ENCODE measurements around the gene PRDX2.

- TF ChIP-seq, protein P1, sequence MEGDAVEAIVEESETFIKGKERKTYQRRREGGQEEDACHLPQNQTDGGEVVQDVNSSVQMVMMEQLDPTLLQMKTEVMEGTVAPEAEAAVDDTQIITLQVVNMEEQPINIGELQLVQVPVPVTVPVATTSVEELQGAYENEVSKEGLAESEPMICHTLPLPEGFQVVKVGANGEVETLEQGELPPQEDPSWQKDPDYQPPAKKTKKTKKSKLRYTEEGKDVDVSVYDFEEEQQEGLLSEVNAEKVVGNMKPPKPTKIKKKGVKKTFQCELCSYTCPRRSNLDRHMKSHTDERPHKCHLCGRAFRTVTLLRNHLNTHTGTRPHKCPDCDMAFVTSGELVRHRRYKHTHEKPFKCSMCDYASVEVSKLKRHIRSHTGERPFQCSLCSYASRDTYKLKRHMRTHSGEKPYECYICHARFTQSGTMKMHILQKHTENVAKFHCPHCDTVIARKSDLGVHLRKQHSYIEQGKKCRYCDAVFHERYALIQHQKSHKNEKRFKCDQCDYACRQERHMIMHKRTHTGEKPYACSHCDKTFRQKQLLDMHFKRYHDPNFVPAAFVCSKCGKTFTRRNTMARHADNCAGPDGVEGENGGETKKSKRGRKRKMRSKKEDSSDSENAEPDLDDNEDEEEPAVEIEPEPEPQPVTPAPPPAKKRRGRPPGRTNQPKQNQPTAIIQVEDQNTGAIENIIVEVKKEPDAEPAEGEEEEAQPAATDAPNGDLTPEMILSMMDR (IDR thresholded peaks at IDR 0.05 in 2 of 3, conservative IDR thresholded peaks at IDR 0.05 in 1 of 3; ENCODE audit: control insufficient read depth in 2 of 3, extremely low read depth in 1 of 3, insufficient read depth in 1 of 3, low read depth in 3 of 3, low read length in 3 of 3), result no peak
- TF ChIP-seq TAF1 (IDR thresholded peaks at IDR 0.05; ENCODE audit: borderline replicate concordance, low read depth, low read length) (no peak), ZBTB33 (IDR thresholded peaks at IDR 0.05) (no peak), SMC3 (IDR thresholded peaks at IDR 0.05; ENCODE audit: borderline replicate concordance, low read length) (no peak), RAD21 (IDR thresholded peaks at IDR 0.05; ENCODE audit: insufficient read depth, low read depth, low read length) (no peak), MAX (IDR thresholded peaks at IDR 0.05; ENCODE audit: low read depth, low read length) (no peak)
Observed at GRCh38 chr19:12767150-12767549, 34.5 kb downstream of the PRDX2 start.

Measured in GM12878 (cell line).